Mucosa of descending colon (tissue), 3 donors: ENCODE data around the gene MCAT. TPM values are rescaled to one million over a fixed set of nuclear protein-coding genes. Genes with fewer than 3 reads are reported as not detected.

Experiments
- ATAC-seq: fragments of 200-7000 bp; cut with Tn5 transposase; one replicate; pipeline ENCODE4 v1.9.1; 2020; ENCODE audit warnings: mild to moderate bottlenecking, moderate library complexity
- DNase-seq, 3 donors: peaks; one replicate each; pipeline ENCODE4 v3.0.0-alpha.2; 2020
- H3K36me3 ChIP-seq: fragments of 200-600 bp; one replicate; pipeline ENCODE4 v1.8.0; 2021; ENCODE audit warnings: low read depth, mild to moderate bottlenecking
- H3K4me1 ChIP-seq: fragments of 200-600 bp; one replicate; pipeline ENCODE4 v1.8.0; 2021; ENCODE audit warnings: low read depth, mild to moderate bottlenecking
- H3K4me3 ChIP-seq: fragments of 200-600 bp; one replicate; pipeline ENCODE4 v1.8.0; 2021; ENCODE audit warnings: mild to moderate bottlenecking
- H3K9me3 ChIP-seq: fragments of 200-600 bp; one replicate; pipeline ENCODE4 v1.8.0; 2021; ENCODE audit warnings: mild to moderate bottlenecking
- intact Hi-C, 2 donors: fragments of 100-400 bp; cut with DNase I in 1 of 2; cut with micrococcal nuclease in 1 of 2; formaldehyde crosslinking; loops; one replicate each; pipeline versions ENCODE4 v1.11.0 to v1.11.1; 2022; cut with DNase I, micrococcal nuclease
- total RNA-seq, 3 donors: library from RNA; stranded (reverse); fragmentation: NEBNext Ultra II Directional in 2 of 3; extraction: Animal tissue kit (Norgen Biotek cat#: 25700) in 2 of 3; gene quantifications; one replicate each; pipeline versions ENCODE4 v1.2.1 to v1.2.4, GENCODE V29; 2021 to 2023
- TF ChIP-seq, protein P1 (sequence below): fragments of 200-600 bp; IDR thresholded peaks from one replicate; pipeline ENCODE4 v1.8.0; 2022; ENCODE audit warnings: antibody characterized with exemption, mild to moderate bottlenecking
- donor health status: DM: no; HTN: no; CAD: no; lungs with moderate emphysema.
- donor health status: DM: no; HTN: no; CAD: no.
- donor health status: DM: no; HTN: yes; CAD: no.

MCAT gene
- total RNA-seq, 3 donors from 2014 or later = 16.1 to 18.8 (median 17.0) TPM

GRCh38 chr22:43088984-43089717 is 54.0 kb downstream of the MCAT start, which contains the start of gene TTLL1:
Gene TTLL1 (minus strand): TSS chr22:43089391. CDS start chr22:43075586, 13,805 bp downstream.
- ATAC-seq (peak; percentile 92), DNase-seq (peak; percentile 93 to 94 (median 93))
- TF ChIP-seq, protein P1, sequence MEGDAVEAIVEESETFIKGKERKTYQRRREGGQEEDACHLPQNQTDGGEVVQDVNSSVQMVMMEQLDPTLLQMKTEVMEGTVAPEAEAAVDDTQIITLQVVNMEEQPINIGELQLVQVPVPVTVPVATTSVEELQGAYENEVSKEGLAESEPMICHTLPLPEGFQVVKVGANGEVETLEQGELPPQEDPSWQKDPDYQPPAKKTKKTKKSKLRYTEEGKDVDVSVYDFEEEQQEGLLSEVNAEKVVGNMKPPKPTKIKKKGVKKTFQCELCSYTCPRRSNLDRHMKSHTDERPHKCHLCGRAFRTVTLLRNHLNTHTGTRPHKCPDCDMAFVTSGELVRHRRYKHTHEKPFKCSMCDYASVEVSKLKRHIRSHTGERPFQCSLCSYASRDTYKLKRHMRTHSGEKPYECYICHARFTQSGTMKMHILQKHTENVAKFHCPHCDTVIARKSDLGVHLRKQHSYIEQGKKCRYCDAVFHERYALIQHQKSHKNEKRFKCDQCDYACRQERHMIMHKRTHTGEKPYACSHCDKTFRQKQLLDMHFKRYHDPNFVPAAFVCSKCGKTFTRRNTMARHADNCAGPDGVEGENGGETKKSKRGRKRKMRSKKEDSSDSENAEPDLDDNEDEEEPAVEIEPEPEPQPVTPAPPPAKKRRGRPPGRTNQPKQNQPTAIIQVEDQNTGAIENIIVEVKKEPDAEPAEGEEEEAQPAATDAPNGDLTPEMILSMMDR = no peak
- no peaks in the 10 kb centered on the region for H3K36me3 ChIP-seq
- intact Hi-C loops = no loop called here
- H3K9me3 ChIP-seq = no peaks in the 10 kb centered on the region
- peaks cover 9% of the 10 kb centered on the region for H3K4me1 ChIP-seq
- H3K4me3 ChIP-seq = peak within 1 kb of the TSS; percentile 33

GRCh38 chr22:43088627-43088983 is 54.6 kb downstream of the MCAT start:
- intact Hi-C loops = no loop called here
- ATAC-seq (peak; percentile 1), DNase-seq (no peak)
- no peak overlapping the region for H3K4me3 ChIP-seq
- TF ChIP-seq, protein P1 = no peak
- no peaks in the 10 kb centered on the region for H3K36me3 ChIP-seq
- no peaks in the 10 kb centered on the region for H3K9me3 ChIP-seq
- peaks cover 9% of the 10 kb centered on the region for H3K4me1 ChIP-seq

DNA sequence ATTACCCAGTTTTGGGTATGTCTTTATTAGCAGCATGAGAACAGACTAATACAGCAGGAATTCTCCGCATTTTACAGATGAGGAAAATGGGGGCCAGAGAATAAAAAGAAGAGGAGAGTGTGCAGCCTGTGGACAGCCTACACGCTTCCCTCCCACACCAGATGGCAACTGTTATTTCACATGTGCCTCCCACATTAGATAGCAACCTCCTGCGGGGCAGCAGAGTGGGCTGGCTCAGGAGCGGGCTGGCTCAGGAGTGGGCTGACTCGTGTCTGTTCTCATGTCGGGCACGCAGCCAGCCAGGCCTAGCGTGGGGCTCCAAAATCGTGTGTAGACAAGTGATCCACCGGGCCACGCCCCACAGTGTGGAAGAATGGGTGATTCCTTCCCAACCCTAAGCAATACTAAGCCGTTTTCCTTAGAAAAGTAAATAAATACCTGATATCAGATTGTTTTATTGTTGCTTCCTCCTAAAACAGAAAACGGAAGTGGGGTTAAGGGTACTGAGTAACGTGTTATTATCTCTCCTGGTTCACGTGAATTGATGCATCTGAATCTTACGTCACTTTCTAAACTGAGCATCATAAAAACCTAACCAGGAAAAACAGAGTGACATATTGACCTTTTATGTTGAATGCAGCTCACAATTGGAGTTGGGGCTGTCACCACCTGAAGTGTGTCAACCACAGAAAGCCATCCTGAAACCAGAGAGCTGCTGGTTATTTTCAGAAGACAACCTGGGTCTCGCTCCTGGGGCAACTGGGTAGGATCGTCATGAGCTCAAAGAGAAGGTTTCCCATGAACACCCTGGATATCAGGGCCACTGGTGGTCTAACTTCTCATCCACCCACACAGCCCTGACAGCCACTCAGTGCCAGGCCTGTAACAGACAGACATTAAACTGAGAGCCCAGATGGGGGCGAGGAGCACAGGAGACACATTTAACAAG is 57.3 kb downstream of the MCAT start:
- no peak overlapping the region for H3K4me3 ChIP-seq
- peak; percentile 50 to 76 (median 66) for DNase-seq
- peak; percentile 55 for ATAC-seq
- no peaks in the 10 kb centered on the region for H3K36me3 ChIP-seq
- no peaks in the 10 kb centered on the region for H3K9me3 ChIP-seq
- TF ChIP-seq, protein P1 = no peak
- intact Hi-C loops = no loop called here
- H3K4me1 ChIP-seq = peaks cover 9% of the 10 kb centered on the region

Other genes with a start within 250 kb of the MCAT start
- 100 to 1,000 TPM; 132 to 184 (median 152) TPM for gene PACSIN2, start 128.2 kb downstream of the MCAT start, total RNA-seq
- 1 to 10 TPM; 2.0 to 5.7 (median 3.4) TPM for gene TTLL1, start 54.0 kb downstream of the MCAT start, total RNA-seq
- 10 to 100 TPM in 2 of 3 donors, 1 to 10 TPM in 1; 8.4 to 28.3 (median 20.6) TPM for gene BIK, start 32.6 kb downstream of the MCAT start, total RNA-seq
- 100 to 1,000 TPM; 134 to 281 (median 236) TPM for gene TSPO, start 8.2 kb upstream of the MCAT start, total RNA-seq
- gene TTLL12, start 43.7 kb upstream of the MCAT start, total RNA-seq = 10 to 100 TPM; 47.6 to 95.2 (median 90.1) TPM
- 10 to 100 TPM in 1 of 3 donors, 1 to 10 TPM in 2; 3.8 to 20.9 (median 4.7) TPM for gene SCUBE1, start 200.0 kb upstream of the MCAT start, total RNA-seq